H54 (cell line): ENCODE results near the gene NPR3.

Experiments used
- DNase-seq: peaks from one replicate; pipeline ENCODE4 v3.0.0; 2011; ENCODE audit warnings: low spot score, mixed read lengths; ENCODE audit not compliant: insufficient read length
- FAIRE-seq: peaks from 3 replicates; lab custom pipeline; 2011; peaks lifted over from hg19 to GRCh38; lab: Jason Lieb, UNC
- POLR2A ChIP-seq: IDR thresholded peaks from 2 replicates; pipeline ENCODE4 v1.6.1; 2011; ENCODE audit warnings: low read depth, mild to moderate bottlenecking, low read length

The NPR3 gene

GRCh38 chr5:32833663-32834062 is 122.5 kb downstream of the NPR3 start:
- DNase-seq (no peak), FAIRE-seq (no peak)
- TF ChIP-seq POLR2A = no peak

GRCh38 chr5:32834251-32834650 is 123.1 kb downstream of the NPR3 start:
- DNase-seq = no peak
- no peak for FAIRE-seq
- TF ChIP-seq POLR2A = no peak

GRCh38 chr5:32836176-32836575 is 125.1 kb downstream of the NPR3 start:
- DNase-seq (no peak), FAIRE-seq (no peak)
- TF ChIP-seq POLR2A = no peak

GRCh38 chr5:32837211-32837610 is 126.1 kb downstream of the NPR3 start:
- DNase-seq = no peak
- FAIRE-seq = peak; percentile 79
- no peak for TF ChIP-seq POLR2A

GRCh38 chr5:32839106-32839505 is 128.0 kb downstream of the NPR3 start:
- no peak for TF ChIP-seq POLR2A
- DNase-seq = no peak
- FAIRE-seq = no peak

- TF ChIP-seq POLR2A = no peak
- FAIRE-seq (no peak), DNase-seq (no peak)
Measured at GRCh38 chr5:32840606-32841005, 129.5 kb downstream of the NPR3 start.
